GM23338 (cell line): ENCODE data around the gene TMEM44.

ENCODE experiments used
- CREB1 ChIP-seq: fragments of 250-450 bp; sonication (Bioruptor Pico); IDR thresholded peaks from 2 replicates; pipeline ENCODE4 v1.5.0; 2020; ENCODE audit warnings: low read depth, mild to moderate bottlenecking, moderate library complexity
- CTCF ChIP-seq, 2 experiments: fragments of 200-600 bp in 1 of 2; sonication (generic) in 1 of 2; conservative IDR thresholded peaks; 2 replicates each; pipeline versions ENCODE4 v1.5.1 to v1.6.1; 2016 to 2017; ENCODE audit warnings: antibody characterized with exemption in 2 of 2, low read depth in 2 of 2, mild to moderate bottlenecking in 2 of 2, moderate library complexity in 1 of 2
- EZH2 ChIP-seq: fragments of 200-600 bp; sonication (generic); IDR thresholded peaks from one replicate; pipeline ENCODE4 v1.8.0; 2017; ENCODE audit warnings: antibody characterized with exemption, mild to moderate bottlenecking, low read depth; ENCODE audit not compliant: unreplicated experiment
- EZH2phosphoT487 ChIP-seq: fragments of 200-600 bp; sonication (generic); IDR thresholded peaks from one replicate; pipeline ENCODE4 v1.8.1; 2018; ENCODE audit warnings: antibody characterized with exemption; ENCODE audit not compliant: unreplicated experiment
- JUNB ChIP-seq: IDR thresholded peaks from one replicate; pipeline ENCODE4 v1.6.1; 2016; ENCODE audit warnings: antibody characterized with exemption; ENCODE audit not compliant: unreplicated experiment
- NANOG ChIP-seq: IDR thresholded peaks from 2 replicates; pipeline ENCODE4 v1.6.1; 2016; ENCODE audit warnings: antibody characterized with exemption, borderline replicate concordance
- POLR2AphosphoS5 ChIP-seq: IDR thresholded peaks from 2 replicates; pipeline ENCODE4 v1.6.1; 2016; ENCODE audit warnings: antibody characterized with exemption, low read depth
- REST ChIP-seq: IDR thresholded peaks from one replicate; pipeline ENCODE4 v1.6.1; 2018; ENCODE audit warnings: antibody characterized with exemption; ENCODE audit not compliant: unreplicated experiment
- ZNF331 ChIP-seq: fragments of 250-450 bp; sonication (Bioruptor Pico); IDR thresholded peaks from 2 replicates; pipeline ENCODE4 v1.5.0; 2020; ENCODE audit warnings: low read depth, mild to moderate bottlenecking, moderate library complexity

GRCh38 chr3:194549853-194550252 is 83.4 kb downstream of the TMEM44 start:
- no peak for TF ChIP-seq CTCF (conservative IDR thresholded peaks at IDR 0.05; ENCODE audit: low read depth in 2 of 2)
- TF ChIP-seq POLR2AphosphoS5 = no peak
- no peak for TF ChIP-seq EZH2
- TF ChIP-seq JUNB = no peak
- no peak for TF ChIP-seq REST
- TF ChIP-seq ZNF331 = no peak
- no peak for TF ChIP-seq EZH2phosphoT487
- TF ChIP-seq CREB1 = no peak
- TF ChIP-seq NANOG = no peak
